GM12874 (cell line): ENCODE results near the gene ABHD13.

ENCODE experiments used
- TF ChIP-seq, protein P1 (sequence below): IDR thresholded peaks from 2 replicates; pipeline ENCODE4 v1.5.1; 2011; ENCODE audit warnings: low read depth, mild to moderate bottlenecking, control low read depth, low read length, moderate library complexity; ENCODE audit not compliant: insufficient read depth

The ABHD13 gene

GRCh38 chr13:108190897-108191296, 27.3 kb upstream of the ABHD13 start:
- TF ChIP-seq, protein P1, sequence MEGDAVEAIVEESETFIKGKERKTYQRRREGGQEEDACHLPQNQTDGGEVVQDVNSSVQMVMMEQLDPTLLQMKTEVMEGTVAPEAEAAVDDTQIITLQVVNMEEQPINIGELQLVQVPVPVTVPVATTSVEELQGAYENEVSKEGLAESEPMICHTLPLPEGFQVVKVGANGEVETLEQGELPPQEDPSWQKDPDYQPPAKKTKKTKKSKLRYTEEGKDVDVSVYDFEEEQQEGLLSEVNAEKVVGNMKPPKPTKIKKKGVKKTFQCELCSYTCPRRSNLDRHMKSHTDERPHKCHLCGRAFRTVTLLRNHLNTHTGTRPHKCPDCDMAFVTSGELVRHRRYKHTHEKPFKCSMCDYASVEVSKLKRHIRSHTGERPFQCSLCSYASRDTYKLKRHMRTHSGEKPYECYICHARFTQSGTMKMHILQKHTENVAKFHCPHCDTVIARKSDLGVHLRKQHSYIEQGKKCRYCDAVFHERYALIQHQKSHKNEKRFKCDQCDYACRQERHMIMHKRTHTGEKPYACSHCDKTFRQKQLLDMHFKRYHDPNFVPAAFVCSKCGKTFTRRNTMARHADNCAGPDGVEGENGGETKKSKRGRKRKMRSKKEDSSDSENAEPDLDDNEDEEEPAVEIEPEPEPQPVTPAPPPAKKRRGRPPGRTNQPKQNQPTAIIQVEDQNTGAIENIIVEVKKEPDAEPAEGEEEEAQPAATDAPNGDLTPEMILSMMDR: no peak

DNA sequence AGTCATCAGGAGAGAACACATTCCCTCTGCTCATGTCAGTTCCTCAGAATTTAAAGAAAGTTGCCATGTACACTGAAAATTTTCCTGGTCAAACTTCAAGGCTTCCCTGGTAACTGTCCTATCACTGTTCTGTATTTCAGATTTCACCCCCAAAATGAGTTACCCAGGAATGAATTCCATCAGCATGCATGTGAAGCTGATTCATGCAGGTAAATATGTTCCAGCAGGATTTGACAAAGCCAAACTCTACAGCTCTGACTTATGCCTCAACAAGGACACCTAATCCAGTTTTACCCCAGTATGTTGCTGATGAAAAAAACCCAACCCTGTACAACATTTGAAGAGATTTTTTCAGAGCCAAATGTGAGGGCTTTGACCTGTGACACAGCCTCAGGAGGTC, 24.4 kb upstream of the ABHD13 start:
- TF ChIP-seq, protein P1: no peak

DNA sequence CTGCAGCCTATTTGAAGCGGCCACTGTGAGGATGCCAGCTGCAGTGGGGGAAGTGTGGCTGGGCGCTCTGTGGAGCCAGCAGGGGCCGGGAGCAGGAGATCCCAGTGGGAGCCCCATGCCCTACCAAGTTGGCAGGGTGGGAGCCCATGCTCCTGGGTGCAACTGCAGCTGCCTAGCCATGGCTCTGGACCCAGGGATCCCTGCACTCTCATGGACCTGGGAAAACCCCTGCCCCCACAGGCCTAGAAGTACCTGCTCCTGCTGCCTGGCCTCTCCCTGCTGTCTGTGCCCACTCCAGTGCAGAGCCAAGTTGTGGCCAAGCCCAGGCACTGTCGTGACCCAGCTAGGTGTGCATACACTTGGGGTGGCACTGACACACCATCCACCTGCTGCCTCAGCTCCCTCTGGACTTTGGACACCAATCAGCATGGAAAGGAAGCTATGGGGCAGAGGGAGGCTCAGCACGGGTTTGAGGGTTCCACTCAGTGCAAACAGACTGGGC, 23.7 kb upstream of the ABHD13 start:
- TF ChIP-seq, protein P1: no peak

- TF ChIP-seq, protein P1: no peak
Observed at GRCh38 chr13:108195146-108195545, 23.0 kb upstream of the ABHD13 start.

DNA sequence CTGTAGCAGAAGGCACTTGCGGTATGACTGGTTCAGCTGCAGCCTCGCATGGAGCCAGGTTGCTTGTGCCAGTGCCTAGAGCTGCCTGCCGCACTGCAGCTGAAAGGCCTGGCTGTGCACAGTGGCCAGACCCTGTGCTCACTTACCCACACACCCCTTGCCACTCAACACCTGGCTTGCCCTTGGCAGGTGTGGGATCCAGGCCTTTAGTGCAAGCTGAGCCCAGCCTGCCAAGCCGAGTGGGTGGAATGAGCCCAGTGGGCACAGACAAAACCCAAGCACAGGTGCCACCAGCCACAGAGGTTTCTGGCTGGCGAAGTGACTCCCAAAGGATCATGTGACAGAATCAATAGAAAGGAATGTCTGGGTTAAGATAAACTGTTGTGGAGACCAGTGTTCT, 22.3 kb upstream of the ABHD13 start:
- TF ChIP-seq, protein P1: no peak

GRCh38 chr13:108200781-108201398, 17.3 kb upstream of the ABHD13 start:
- TF ChIP-seq, protein P1: no peak

DNA sequence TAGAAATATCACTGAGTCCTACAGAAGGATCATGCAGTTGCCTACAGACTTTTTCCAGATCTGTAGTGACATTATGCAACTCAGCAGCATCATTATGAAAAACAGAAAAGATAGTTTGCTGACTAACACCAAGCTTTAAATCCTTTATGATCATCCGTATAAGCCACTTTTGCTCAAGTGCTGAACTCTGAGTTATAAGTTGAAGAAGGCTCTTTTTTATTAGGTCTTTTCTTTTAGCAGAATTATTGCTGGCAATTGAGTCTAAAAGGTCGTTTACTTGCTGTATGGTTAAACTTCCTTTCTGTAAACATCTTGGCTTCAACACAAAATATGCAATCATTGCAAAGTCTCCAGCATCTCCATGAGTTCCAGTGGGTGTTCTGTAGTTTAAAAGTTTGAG, 7.6 kb upstream of the ABHD13 start:
- TF ChIP-seq, protein P1: no peak
